ENCODE results near the gene TTC12.

Gene TTC12

DNA sequence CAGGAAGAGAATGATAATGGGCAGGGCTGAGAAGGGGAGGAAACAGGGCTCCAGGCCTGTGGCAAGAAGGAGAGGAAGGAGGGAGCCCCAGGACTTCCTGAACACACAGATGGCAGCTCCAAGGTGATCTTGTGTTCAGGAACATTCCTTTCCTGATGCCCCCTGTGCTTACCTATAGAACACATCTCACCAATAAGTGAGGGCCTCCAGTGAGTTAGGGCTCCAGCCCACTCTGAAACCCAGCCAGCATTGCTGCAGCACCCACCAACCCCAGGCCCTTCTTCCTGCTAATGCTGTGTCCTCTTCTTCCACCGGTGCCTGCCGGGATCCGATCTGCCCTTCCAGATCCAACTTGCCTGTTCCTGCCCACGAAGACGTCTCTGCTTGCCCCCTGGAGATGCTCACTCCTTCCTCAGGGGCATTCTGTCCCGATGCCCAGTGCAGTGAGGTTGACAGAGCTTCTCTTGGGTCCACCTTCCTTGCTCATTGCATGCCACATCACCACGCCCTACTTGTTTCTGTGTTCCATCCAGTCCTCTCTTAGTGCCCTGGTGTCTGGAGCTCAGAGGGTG, 90.6 kb downstream of the TTC12 start:
- H3K4me1 ChIP-seq (ENCODE audit: low read length) = no peaks in the 10 kb centered on the region
- no peaks in the 10 kb centered on the region for H3K9me3 ChIP-seq (replicated peaks; ENCODE audit: insufficient read depth, low read length)
- H3K4me3 ChIP-seq (ENCODE audit: low read length) = no peak overlapping the region
- no peak overlapping the region for H3K27ac ChIP-seq (ENCODE audit: low read length)
- H4K20me1 ChIP-seq (ENCODE audit: insufficient read depth, low read length) = no peaks in the 10 kb centered on the region
- no peaks in the 10 kb centered on the region for H3K27me3 ChIP-seq (replicated peaks; ENCODE audit: insufficient read depth, low read length)
- no peaks in the 10 kb centered on the region for H3F3A ChIP-seq (ENCODE audit: insufficient read depth, low read length)
- no peak overlapping the region for H3K9ac ChIP-seq (ENCODE audit: low read length)
- no peaks in the 10 kb centered on the region for H3K79me2 ChIP-seq (ENCODE audit: low read length)
- no peak for TF ChIP-seq EZH2 (optimal IDR thresholded peaks at IDR 0.05; ENCODE audit: low read depth, low read length)
- H3K4me2 ChIP-seq (ENCODE audit: low read depth, low read length) = no peak overlapping the region
- H3K9me2 ChIP-seq (replicated peaks; ENCODE audit: insufficient read depth, low read length) = no peaks in the 10 kb centered on the region
- no peak for DNase-seq
- no peaks in the 10 kb centered on the region for H3K36me3 ChIP-seq (replicated peaks; ENCODE audit: insufficient read depth, low read length)
- H2AFZ ChIP-seq (ENCODE audit: low read length) = no peak overlapping the region

DNA sequence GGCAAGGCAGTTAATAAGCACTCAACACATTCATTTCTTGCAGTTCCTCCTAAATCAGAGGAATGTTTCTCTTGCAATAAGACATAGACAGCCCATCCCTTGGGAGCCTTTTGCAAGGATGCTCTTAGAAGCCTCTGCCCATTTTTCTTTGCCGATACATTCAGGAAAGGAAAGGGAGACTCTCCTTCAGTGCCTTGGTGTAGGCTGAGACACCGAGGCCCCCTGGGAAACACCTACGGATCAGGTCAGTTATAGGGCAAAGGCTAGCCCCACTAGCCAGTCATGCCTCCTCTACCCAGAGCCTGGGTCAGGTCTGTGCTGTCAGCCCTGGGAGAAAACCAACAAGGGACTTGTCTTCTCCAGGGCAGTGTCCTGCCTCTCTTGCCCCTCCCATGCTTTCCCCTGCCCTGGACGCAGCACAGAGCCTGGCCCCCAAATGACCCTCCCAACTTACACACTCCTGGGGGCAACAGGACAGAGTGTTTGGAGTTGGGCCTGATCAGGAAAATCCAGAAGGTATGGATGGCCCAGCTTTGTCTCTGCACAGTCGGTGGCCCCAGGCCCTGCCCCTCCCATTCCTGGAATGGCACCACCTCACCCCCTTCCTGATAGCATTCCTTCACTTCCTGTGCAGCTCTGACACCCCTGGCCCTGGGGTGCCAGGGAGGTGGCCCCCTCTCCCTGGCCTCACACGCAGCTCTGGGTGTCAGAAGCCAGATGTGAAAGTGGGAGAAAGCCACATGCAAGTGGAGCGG, 91.5 kb downstream of the TTC12 start:
- Histone ChIP-seq H3K4me2 (ENCODE audit: low read depth, low read length) (no peak overlapping the region), H3K9me3 (replicated peaks; ENCODE audit: insufficient read depth, low read length) (no peaks in the 10 kb centered on the region), H2AFZ (ENCODE audit: low read length) (no peak overlapping the region), H3K9ac (ENCODE audit: low read length) (no peak overlapping the region), H4K20me1 (ENCODE audit: insufficient read depth, low read length) (no peaks in the 10 kb centered on the region), H3K4me3 (ENCODE audit: low read length) (no peak overlapping the region), H3K27me3 (replicated peaks; ENCODE audit: insufficient read depth, low read length) (no peaks in the 10 kb centered on the region), H3K4me1 (ENCODE audit: low read length) (no peaks in the 10 kb centered on the region), H3K9me2 (replicated peaks; ENCODE audit: insufficient read depth, low read length) (no peaks in the 10 kb centered on the region), H3K36me3 (replicated peaks; ENCODE audit: insufficient read depth, low read length) (no peaks in the 10 kb centered on the region), H3K79me2 (ENCODE audit: low read length) (no peaks in the 10 kb centered on the region), H3K27ac (ENCODE audit: low read length) (no peak overlapping the region), H3F3A (ENCODE audit: insufficient read depth, low read length) (no peaks in the 10 kb centered on the region)
- no peak for DNase-seq
- TF ChIP-seq EZH2 (optimal IDR thresholded peaks at IDR 0.05; ENCODE audit: low read depth, low read length) (no peak), EZH2phosphoT487 (IDR thresholded peaks at IDR 0.05; ENCODE audit: low read length) (no peak)
- TF ChIP-seq, protein P1, sequence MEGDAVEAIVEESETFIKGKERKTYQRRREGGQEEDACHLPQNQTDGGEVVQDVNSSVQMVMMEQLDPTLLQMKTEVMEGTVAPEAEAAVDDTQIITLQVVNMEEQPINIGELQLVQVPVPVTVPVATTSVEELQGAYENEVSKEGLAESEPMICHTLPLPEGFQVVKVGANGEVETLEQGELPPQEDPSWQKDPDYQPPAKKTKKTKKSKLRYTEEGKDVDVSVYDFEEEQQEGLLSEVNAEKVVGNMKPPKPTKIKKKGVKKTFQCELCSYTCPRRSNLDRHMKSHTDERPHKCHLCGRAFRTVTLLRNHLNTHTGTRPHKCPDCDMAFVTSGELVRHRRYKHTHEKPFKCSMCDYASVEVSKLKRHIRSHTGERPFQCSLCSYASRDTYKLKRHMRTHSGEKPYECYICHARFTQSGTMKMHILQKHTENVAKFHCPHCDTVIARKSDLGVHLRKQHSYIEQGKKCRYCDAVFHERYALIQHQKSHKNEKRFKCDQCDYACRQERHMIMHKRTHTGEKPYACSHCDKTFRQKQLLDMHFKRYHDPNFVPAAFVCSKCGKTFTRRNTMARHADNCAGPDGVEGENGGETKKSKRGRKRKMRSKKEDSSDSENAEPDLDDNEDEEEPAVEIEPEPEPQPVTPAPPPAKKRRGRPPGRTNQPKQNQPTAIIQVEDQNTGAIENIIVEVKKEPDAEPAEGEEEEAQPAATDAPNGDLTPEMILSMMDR (IDR thresholded peaks at IDR 0.05; ENCODE audit: low read length) = no peak

DNA sequence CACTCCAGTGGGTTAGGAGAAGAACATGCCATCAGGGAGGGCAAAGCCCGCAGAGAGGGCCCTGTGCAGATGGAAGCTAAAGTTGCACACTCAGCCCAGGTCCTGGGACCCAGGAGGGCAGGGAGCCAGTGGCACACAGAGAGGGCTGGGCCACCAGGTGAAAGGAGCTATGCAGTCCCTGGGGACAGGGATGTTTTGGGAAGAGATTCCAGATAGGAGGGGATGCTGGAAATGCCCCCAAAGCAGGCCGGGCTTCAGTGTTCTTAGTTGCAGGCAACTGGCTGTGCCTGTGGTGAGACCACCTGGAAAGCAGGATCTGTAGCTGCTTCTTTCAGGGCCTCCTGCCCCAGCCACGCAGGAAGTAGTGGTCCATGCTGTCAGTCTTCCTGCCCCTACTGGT, 92.8 kb downstream of the TTC12 start:
- DNase-seq = no peak
- Histone ChIP-seq H3K4me1 (ENCODE audit: low read length) (no peaks in the 10 kb centered on the region), H3K9ac (ENCODE audit: low read length) (no peak overlapping the region), H4K20me1 (ENCODE audit: insufficient read depth, low read length) (no peaks in the 10 kb centered on the region), H3F3A (ENCODE audit: insufficient read depth, low read length) (no peaks in the 10 kb centered on the region), H3K4me3 (ENCODE audit: low read length) (no peak overlapping the region), H3K4me2 (ENCODE audit: low read depth, low read length) (no peak overlapping the region), H3K79me2 (ENCODE audit: low read length) (no peaks in the 10 kb centered on the region), H2AFZ (ENCODE audit: low read length) (no peak overlapping the region), H3K36me3 (replicated peaks; ENCODE audit: insufficient read depth, low read length) (no peaks in the 10 kb centered on the region), H3K27me3 (replicated peaks; ENCODE audit: insufficient read depth, low read length) (no peaks in the 10 kb centered on the region), H3K9me3 (replicated peaks; ENCODE audit: insufficient read depth, low read length) (no peaks in the 10 kb centered on the region), H3K27ac (ENCODE audit: low read length) (no peak overlapping the region), H3K9me2 (replicated peaks; ENCODE audit: insufficient read depth, low read length) (no peaks in the 10 kb centered on the region)
- TF ChIP-seq, protein P1 (IDR thresholded peaks at IDR 0.05; ENCODE audit: low read length) = no peak
- TF ChIP-seq EZH2phosphoT487 (IDR thresholded peaks at IDR 0.05; ENCODE audit: low read length) (no peak), EZH2 (optimal IDR thresholded peaks at IDR 0.05; ENCODE audit: low read depth, low read length) (no peak)

DNA sequence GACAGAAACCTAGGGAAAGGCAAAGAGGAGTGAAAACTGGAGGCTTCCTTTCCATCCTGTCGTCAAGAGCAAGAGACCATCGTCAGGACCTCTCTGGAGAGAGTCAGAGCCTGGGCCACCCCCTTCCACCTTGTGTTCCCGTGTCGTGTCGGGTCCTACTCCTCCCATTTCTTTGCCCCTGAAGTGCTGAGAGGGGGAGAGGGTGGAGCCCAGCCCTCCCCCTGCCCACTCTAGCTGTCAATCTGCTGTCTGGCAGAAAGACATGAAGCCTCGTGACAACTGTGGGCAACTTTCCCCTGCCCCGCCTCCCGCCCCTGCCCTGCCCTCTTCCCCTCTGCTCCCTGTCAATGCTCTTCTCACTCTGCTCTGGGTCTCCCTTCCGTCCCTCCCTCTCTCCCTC, 93.8 kb downstream of the TTC12 start:
- H3K9me3 ChIP-seq (replicated peaks; ENCODE audit: insufficient read depth, low read length) = no peaks in the 10 kb centered on the region
- H3F3A ChIP-seq (ENCODE audit: insufficient read depth, low read length) = no peaks in the 10 kb centered on the region
- H3K9me2 ChIP-seq (replicated peaks; ENCODE audit: insufficient read depth, low read length) = no peaks in the 10 kb centered on the region
- H2AFZ ChIP-seq (ENCODE audit: low read length) = no peak overlapping the region
- H3K4me2 ChIP-seq (ENCODE audit: low read depth, low read length) = no peak overlapping the region
- H3K4me1 ChIP-seq (ENCODE audit: low read length) = no peaks in the 10 kb centered on the region
- H3K27ac ChIP-seq (ENCODE audit: low read length) = no peak overlapping the region
- no peaks in the 10 kb centered on the region for H3K36me3 ChIP-seq (replicated peaks; ENCODE audit: insufficient read depth, low read length)
- no peak overlapping the region for H3K9ac ChIP-seq (ENCODE audit: low read length)
- H3K27me3 ChIP-seq (replicated peaks; ENCODE audit: insufficient read depth, low read length) = no peaks in the 10 kb centered on the region
- H4K20me1 ChIP-seq (ENCODE audit: insufficient read depth, low read length) = no peaks in the 10 kb centered on the region
- DNase-seq = no peak
- TF ChIP-seq EZH2 (optimal IDR thresholded peaks at IDR 0.05; ENCODE audit: low read depth, low read length) (no peak), EZH2phosphoT487 (IDR thresholded peaks at IDR 0.05; ENCODE audit: low read length) (no peak)
- TF ChIP-seq, protein P1 (IDR thresholded peaks at IDR 0.05; ENCODE audit: low read length) = no peak
- no peaks in the 10 kb centered on the region for H3K79me2 ChIP-seq (ENCODE audit: low read length)
- H3K4me3 ChIP-seq (ENCODE audit: low read length) = no peak overlapping the region
